Measurements from ENCODE around the gene RNF44.

DNA sequence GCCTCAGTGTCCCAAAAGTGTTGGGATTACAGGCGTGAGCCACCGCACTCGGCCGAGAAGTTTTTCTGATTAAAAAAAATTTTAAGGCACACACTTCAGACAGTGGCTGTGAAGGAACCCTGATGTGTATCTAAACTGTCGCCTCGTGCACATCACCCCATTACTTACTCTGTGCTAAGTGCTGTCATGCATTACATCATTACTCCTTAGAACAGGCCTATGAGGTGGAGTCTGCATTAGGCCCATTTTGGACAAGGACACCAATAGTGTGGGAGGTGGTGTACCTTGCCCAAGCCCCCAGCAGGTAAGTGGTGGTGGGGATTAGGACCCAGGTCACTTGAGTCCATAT lies 8.2 kb upstream of the RNF44 start:
- TF ChIP-seq, protein P1, sequence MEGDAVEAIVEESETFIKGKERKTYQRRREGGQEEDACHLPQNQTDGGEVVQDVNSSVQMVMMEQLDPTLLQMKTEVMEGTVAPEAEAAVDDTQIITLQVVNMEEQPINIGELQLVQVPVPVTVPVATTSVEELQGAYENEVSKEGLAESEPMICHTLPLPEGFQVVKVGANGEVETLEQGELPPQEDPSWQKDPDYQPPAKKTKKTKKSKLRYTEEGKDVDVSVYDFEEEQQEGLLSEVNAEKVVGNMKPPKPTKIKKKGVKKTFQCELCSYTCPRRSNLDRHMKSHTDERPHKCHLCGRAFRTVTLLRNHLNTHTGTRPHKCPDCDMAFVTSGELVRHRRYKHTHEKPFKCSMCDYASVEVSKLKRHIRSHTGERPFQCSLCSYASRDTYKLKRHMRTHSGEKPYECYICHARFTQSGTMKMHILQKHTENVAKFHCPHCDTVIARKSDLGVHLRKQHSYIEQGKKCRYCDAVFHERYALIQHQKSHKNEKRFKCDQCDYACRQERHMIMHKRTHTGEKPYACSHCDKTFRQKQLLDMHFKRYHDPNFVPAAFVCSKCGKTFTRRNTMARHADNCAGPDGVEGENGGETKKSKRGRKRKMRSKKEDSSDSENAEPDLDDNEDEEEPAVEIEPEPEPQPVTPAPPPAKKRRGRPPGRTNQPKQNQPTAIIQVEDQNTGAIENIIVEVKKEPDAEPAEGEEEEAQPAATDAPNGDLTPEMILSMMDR (IDR thresholded peaks at IDR 0.05): no peak
- no peak for TF ChIP-seq POLR2A (IDR thresholded peaks at IDR 0.05)
